KG1 (cell line): Measurements from ENCODE around the gene FAM81A.
"Not testable (repeated sequence)": the region's sequence is repeated elsewhere in the genome, so short reads cannot be mapped to it uniquely, and the experiment has no call there.

Experiments used
- DNase-seq: peaks from one replicate; lab custom pipeline; 2025; lab: John Stamatoyannopoulos, UW

FAM81A gene

DNA sequence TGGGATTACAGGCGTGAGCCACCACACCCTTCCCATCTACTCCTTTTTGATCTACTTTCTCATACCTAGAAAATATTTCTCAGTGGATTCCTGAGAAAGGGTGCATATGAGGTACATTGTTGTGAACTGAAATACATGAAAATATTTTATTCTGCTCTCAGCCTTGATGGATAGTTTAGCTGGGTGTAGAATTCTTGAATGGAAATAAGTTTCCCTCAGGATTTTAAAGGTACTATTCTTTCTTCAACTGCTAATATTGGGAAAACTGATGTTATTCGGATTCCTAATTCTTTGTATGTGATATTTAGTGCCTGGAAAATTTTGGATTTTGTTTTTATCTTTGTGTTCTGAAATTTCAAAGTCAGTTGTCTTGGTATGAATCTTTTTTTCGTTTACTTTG is 9.1 kb upstream of the FAM81A start:
- not testable (repeated sequence) for DNase-seq

GRCh38 chr15:59432389-59432788 is 5.6 kb upstream of the FAM81A start:
- DNase-seq, result no peak

GRCh38 chr15:59434481-59434880 is 3.5 kb upstream of the FAM81A start:
- no peak for DNase-seq

- DNase-seq, result no peak
Measured at GRCh38 chr15:59436774-59437141, 1.2 kb upstream of the FAM81A start.

DNA sequence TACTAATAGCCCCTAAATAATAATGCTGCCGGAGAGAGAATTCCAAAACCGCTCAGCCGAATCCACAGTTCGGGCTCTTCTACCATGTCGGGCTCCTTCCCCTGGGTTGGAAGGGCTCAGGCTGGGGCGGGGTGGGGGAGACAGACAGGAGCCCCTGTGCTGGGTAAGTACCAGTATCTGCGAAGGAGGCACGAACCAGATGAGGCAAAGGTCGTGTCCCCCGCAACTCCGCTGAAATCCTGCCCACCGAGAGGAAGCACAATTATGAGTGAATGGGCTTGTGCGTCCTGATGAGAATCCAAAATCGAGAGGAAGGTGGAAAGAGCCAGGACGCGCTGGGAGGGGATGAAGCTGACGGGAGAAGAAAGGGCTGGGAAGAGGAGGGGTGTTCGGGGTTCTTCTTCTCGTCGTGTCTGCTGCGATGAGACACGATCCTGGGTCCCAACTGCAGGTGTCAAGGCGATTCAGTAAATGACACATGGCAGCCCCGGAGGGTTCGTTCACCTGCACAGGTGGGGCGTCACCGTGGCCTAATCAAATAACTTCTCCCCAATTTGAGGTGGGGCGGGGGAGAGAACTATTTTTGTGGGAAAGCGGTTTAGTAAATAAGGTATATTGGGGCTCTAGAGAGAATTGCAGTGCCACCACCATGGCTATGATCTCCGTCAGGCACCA is 707 bp upstream of the FAM81A start:
- DNase-seq, result no peak

DNA sequence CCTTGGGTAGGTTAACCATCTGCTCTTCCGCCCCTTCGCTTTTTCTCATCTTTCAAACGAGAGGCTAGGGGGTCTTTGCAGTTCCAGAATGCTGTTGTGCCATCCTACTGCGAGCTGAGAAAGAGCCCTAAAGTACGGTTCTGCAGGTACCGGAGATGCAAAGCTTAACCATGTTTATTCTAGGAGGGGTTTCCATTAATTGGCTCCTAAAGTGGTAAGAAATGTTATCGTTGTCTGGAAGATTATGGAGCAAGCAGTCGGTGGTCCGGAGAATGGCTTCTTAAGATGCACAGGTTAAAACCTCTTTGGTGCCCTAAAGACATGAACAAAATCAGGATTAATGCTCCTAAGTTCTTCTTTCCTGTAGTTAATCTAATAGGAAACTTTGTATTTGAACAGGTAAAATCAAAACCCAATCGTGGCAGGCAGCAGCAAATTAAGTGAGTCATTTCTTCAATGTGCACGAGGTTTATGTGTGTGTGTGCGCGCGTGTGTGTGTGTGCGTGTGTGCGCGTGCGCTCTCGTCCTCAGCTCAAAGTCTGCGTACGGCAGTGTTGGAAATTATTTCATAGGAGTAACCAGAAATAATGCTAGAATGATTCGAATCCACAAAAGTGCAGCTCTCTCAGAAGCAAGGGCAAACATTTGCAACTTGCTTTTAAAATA is 772 bp downstream of the FAM81A start:
- no peak for DNase-seq

GRCh38 chr15:59439576-59439975 is 1.6 kb downstream of the FAM81A start:
- DNase-seq, result no peak

GRCh38 chr15:59443341-59444072 is 5.5 kb downstream of the FAM81A start:
- no peak for DNase-seq

DNA sequence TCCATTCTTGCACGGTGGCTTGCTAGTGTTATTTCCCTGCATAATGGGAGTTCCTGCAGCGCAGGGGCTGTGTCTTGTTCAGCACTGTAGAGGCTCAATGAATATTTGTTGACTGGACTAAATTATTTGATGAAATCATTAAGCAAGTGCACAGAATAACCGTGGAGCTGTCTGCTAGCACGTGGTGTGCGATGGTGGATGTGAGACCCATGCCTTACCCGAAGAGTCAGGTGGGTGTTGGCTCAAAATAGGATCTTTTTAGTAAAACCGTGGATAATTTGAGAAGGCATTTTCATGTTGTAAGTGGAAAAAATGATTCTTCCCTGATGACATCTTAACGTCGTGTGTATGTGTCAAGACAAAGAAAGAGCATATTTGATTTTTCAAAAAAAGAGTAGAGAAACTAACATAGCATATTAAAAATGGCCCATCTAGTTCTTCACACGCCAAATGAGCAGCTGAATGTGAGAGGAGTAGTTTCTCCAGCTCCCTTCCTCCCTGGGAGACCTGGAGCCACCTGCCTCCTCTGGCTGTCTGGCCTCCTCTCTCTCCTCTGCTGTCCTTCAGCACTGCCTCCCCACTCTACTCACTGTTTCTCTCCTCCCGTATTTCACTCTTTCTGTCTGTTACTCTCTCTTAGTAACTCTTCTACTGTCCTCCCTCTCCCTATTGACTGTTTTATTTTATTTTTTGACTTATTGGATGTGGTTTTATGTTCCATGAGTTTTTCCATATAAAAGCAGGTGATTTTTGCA is 6.3 kb downstream of the FAM81A start:
- no peak for DNase-seq

DNA sequence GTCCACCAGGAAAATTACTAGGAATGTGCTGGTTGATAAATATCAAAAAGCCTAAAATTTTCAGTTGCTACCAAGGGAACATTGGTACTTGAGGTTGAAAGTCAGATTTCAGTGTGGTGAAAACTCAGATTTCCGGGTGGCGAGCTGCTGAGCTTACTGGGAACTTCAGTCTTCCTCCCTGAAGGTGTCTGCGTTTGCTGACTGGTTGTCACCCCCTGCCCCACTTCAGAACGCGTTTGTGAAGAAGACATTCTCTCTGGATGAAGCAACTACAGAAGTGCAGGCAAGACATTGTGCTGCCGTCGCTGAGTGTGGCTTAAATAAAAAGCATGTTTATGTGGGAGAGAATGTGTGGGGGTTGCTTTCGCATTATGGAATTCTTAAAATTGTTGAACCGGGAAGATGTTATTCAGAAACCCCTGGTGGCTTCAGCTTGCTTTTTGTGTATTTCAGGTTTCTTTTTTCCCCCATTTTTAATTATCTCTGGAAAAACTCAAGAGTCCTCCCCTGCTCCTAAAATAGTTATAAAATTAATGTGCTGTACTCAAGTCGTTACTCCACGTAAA is 7.1 kb downstream of the FAM81A start:
- no peak for DNase-seq

- DNase-seq, result no peak
Measured at GRCh38 chr15:59446232-59446957, 8.4 kb downstream of the FAM81A start.

- no peak for DNase-seq
Measured at GRCh38 chr15:59447367-59447766, 9.4 kb downstream of the FAM81A start.

- no peak for DNase-seq
Measured at GRCh38 chr15:59448871-59449270, 10.9 kb downstream of the FAM81A start.

- DNase-seq, result no peak
Measured at GRCh38 chr15:59453474-59454215, 15.7 kb downstream of the FAM81A start.

DNA sequence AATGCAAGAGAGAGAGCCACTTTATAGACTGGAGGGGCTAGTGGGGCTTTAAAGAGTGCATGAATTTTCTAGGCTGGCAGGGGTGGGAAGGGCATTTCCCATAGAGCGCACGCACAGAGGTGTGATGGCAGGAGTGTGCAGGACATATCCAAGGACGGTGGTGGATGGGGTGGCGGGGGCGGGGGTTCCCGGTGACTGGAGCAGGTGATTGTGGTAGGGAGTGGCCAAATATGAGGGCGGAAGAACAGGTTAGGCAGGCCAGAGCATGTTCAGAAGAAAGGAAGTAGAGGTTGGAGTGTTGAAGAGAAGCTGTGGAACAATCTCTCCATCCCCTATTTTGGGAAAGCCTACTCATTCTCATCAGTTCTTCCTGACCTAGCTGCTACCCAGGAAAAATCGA is 18.1 kb downstream of the FAM81A start:
- DNase-seq, result no peak

DNA sequence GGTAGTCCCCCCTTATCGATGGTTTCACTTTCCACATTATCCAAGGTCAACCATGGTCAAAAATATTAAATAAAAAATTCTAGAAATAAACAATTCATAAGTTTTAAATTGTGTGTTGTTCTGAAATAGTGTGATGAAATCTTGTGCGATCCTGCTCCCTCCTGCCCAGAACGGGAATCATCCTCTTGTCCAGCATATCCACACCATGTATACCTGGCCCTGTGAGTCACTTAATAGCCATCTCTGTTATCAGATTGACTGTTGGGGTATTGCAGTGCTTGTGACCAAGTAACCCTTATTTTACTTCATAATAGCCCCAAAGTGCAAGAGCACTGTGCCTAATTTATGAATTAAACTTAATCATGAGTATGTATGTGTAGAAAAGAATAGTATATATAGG is 19.1 kb downstream of the FAM81A start:
- DNase-seq, result no peak

GRCh38 chr15:59461521-59461920 is 23.5 kb downstream of the FAM81A start:
- no peak for DNase-seq

GRCh38 chr15:59473226-59473625 is 35.2 kb downstream of the FAM81A start:
- no peak for DNase-seq

GRCh38 chr15:59475161-59475560 is 37.2 kb downstream of the FAM81A start:
- DNase-seq, result not testable (repeated sequence)

- no peak for DNase-seq
Measured at GRCh38 chr15:59484399-59484798, 46.4 kb downstream of the FAM81A start.

DNA sequence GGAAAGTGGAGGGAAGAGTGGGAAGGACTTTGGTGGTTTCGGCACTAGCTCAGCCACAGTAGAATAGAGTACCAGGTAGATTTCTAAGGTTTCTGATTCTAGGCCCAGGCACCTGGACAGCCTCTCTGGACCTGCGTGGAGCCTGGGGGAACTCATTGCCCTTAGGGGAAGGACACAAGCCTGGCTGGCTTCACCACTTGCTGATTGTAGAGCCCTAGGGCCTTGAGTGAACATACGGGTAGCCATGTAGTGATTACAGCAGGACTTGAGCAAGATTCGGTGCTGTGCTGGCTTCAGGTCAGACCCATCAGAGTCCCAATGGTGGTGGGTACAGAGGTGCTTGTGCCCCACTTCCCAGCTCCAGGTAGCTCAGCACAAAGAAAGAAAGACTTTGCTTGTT is 47.0 kb downstream of the FAM81A start:
- DNase-seq, result no peak
